ENCODE measurements around the gene TDRD9.
"Not testable (repeated sequence)": the region's sequence is repeated elsewhere in the genome, so short reads cannot be mapped to it uniquely, and the experiment has no call there.

The TDRD9 gene

GRCh38 chr14:103925316-103925715 lies 2.9 kb upstream of the TDRD9 start:
- DNase-seq = no peak

- DNase-seq = no peak
These were observed 690 bp upstream of the TDRD9 start for GRCh38 chr14:103927566-103927965.

- no peak for DNase-seq
These were observed 1.9 kb downstream of the TDRD9 start for GRCh38 chr14:103930051-103930604.

GRCh38 chr14:103931422-103931821 lies 3.2 kb downstream of the TDRD9 start:
- no peak for DNase-seq

- no peak for DNase-seq
These were observed 4.7 kb downstream of the TDRD9 start for GRCh38 chr14:103932791-103933490.

- DNase-seq = no peak
These were observed 6.8 kb downstream of the TDRD9 start for GRCh38 chr14:103935102-103935501.

- no peak for DNase-seq
These were observed 13.2 kb downstream of the TDRD9 start for GRCh38 chr14:103941462-103941861.

GRCh38 chr14:103941973-103942736 lies 13.9 kb downstream of the TDRD9 start, which contains the start of gene RD3L:
TSS of gene RD3L (minus strand) at chr14:103942529. CDS start at chr14:103941695, 834 bp downstream.
- no peak for DNase-seq

- no peak for DNase-seq
These were observed 15.4 kb downstream of the TDRD9 start for GRCh38 chr14:103943673-103944072.

GRCh38 chr14:103946975-103947374 lies 18.7 kb downstream of the TDRD9 start:
- no peak for DNase-seq

GRCh38 chr14:103948442-103948841 lies 20.2 kb downstream of the TDRD9 start:
- no peak for DNase-seq

GRCh38 chr14:103949131-103949790 lies 21.0 kb downstream of the TDRD9 start:
- no peak for DNase-seq

GRCh38 chr14:103960457-103961055 lies 32.3 kb downstream of the TDRD9 start:
- no peak for DNase-seq

GRCh38 chr14:103961928-103962578 lies 33.8 kb downstream of the TDRD9 start:
- DNase-seq = no peak

GRCh38 chr14:103966631-103967030 lies 38.4 kb downstream of the TDRD9 start:
- no peak for DNase-seq

GRCh38 chr14:103969961-103970360 lies 41.7 kb downstream of the TDRD9 start:
- DNase-seq = no peak

- no peak for DNase-seq
These were observed 45.1 kb downstream of the TDRD9 start for GRCh38 chr14:103973354-103973753.

GRCh38 chr14:103974575-103974974 lies 46.3 kb downstream of the TDRD9 start:
- DNase-seq = no peak

GRCh38 chr14:103980623-103981238 lies 52.5 kb downstream of the TDRD9 start:
- not testable (repeated sequence) for DNase-seq

GRCh38 chr14:103984196-103984595 lies 55.9 kb downstream of the TDRD9 start:
- DNase-seq = no peak

- DNase-seq = no peak
These were observed 60.8 kb downstream of the TDRD9 start for GRCh38 chr14:103989034-103989433.

- DNase-seq = no peak
These were observed 61.7 kb downstream of the TDRD9 start for GRCh38 chr14:103989964-103990363.
